ENCODE data around the gene NOTCH4. TPM values are rescaled to one million over a fixed set of nuclear protein-coding genes. Genes with fewer than 3 reads are reported as not detected.
"Not testable (repeated sequence)": the region's sequence is repeated elsewhere in the genome, so short reads cannot be mapped to it uniquely, and the experiment has no call there.

The NOTCH4 gene
- total RNA-seq, 4 donors from 2014 or later, result 2.6 to 24.3 (median 9.6) TPM

DNA sequence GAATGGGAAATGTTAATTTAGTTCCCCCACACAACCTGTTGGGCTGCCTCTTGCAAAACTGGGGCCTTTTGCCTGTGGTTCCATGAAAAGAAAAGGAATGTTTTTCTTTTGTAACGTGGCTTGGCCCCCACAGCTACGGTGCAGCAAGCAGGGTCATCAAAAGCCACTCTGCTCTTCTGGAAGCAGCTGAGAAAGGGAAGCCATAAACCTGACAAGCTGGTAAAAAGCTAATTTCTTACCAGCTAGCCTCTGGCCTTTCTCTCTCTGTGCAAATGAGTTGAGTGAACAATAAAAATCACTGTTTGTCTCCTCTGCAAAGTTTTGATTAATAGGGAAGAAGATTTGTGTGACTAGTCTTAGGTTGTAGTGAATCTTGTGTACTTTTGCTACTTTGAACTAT is 23.5 kb upstream of the NOTCH4 start:
- TF ChIP-seq POLR2AphosphoS5 (IDR thresholded peaks at IDR 0.05) (no peak), EP300 (IDR thresholded peaks at IDR 0.05; ENCODE audit: low read depth) (no peak), POLR2A (IDR thresholded peaks at IDR 0.05) (no peak)
- TF ChIP-seq, protein P1, sequence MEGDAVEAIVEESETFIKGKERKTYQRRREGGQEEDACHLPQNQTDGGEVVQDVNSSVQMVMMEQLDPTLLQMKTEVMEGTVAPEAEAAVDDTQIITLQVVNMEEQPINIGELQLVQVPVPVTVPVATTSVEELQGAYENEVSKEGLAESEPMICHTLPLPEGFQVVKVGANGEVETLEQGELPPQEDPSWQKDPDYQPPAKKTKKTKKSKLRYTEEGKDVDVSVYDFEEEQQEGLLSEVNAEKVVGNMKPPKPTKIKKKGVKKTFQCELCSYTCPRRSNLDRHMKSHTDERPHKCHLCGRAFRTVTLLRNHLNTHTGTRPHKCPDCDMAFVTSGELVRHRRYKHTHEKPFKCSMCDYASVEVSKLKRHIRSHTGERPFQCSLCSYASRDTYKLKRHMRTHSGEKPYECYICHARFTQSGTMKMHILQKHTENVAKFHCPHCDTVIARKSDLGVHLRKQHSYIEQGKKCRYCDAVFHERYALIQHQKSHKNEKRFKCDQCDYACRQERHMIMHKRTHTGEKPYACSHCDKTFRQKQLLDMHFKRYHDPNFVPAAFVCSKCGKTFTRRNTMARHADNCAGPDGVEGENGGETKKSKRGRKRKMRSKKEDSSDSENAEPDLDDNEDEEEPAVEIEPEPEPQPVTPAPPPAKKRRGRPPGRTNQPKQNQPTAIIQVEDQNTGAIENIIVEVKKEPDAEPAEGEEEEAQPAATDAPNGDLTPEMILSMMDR (IDR thresholded peaks at IDR 0.05), result no peak
- Histone ChIP-seq H3K4me3 (no peak overlapping the region), H3K9me3 (no peaks in the 10 kb centered on the region), H3K36me3 (no peaks in the 10 kb centered on the region), H3K27me3 (no peaks in the 10 kb centered on the region), H3K27ac (no peak overlapping the region), H3K4me1 (peaks cover 0 to 8% (median 5%) of the 10 kb centered on the region in 4 donors)
- in situ Hi-C loops (cut with MboI; ENCODE audit: low pct_ligation_motif_present in 1 of 4, low pct_unique_long_range_greater_than_20kb in 1 of 4, low sequenced_read_pairs in 3 of 4), result loop anchor here (10.0 to 25.0 kb wide), 5 partner anchors 165 to 540 kb away; partner anchors contain the start of gene BTNL2 (in 2 of the 4)
- intact Hi-C loops (cut with DNase I; ENCODE audit: low total_unique reads), result no loop called here
- WGBS, 2 donors (ENCODE audit: low coverage in 1 of 2), result 0 to 11% methylated on average over 2 of the region's 2 CpGs
- no peak for DNase-seq

DNA sequence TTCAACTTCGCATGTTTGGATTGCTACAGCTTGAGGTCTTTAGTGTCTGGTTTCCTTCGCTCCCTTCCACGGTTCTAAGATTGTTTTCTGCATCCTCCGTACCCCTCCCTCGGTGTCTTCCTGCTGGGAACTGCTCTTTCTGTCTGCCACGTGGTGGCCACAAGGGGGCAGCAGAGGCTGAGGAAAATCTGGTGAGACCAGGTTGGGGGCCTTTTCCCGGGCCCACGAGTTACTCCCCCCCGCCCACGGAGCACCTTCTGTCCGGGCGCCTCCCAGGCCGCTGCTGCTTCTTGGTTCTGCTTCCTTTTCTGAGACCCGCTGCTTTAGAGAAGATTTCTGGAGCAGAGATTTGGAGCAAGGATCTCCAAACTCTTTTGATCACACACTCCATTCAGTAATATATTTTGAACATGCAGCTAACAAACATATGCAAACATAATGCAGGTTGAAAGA is 21.1 kb upstream of the NOTCH4 start:
- TF ChIP-seq POLR2AphosphoS5 (IDR thresholded peaks at IDR 0.05) (no peak), EP300 (IDR thresholded peaks at IDR 0.05; ENCODE audit: low read depth) (no peak), POLR2A (IDR thresholded peaks at IDR 0.05) (no peak)
- TF ChIP-seq, protein P1 (IDR thresholded peaks at IDR 0.05), result peak; percentile 87 to 93 (median 91)
- H3K27ac ChIP-seq, result peak overlapping the region; percentile 36 to 61 (median 56)
- intact Hi-C loops (cut with DNase I; ENCODE audit: low total_unique reads), result no loop called here
- peak overlapping the region in 1 of 4 donors; percentile 27 for H3K4me3 ChIP-seq
- in situ Hi-C loops (cut with MboI; ENCODE audit: low pct_ligation_motif_present in 1 of 4, low pct_unique_long_range_greater_than_20kb in 1 of 4, low sequenced_read_pairs in 3 of 4), result loop anchor here (10.0 to 25.0 kb wide), 5 partner anchors 167 to 542 kb away; partner anchors contain the start of gene BTNL2 (in 2 of the 4)
- H3K27me3 ChIP-seq, result no peaks in the 10 kb centered on the region
- WGBS, 2 donors (ENCODE audit: low coverage in 1 of 2), result 1% methylated on average over 11 to 14 of the region's 14 CpGs
- DNase-seq, result peak; percentile 81
- H3K4me1 ChIP-seq, result peaks cover 0 to 8% (median 5%) of the 10 kb centered on the region in 4 donors
- no peaks in the 10 kb centered on the region for H3K9me3 ChIP-seq
- H3K36me3 ChIP-seq, result no peaks in the 10 kb centered on the region

DNA sequence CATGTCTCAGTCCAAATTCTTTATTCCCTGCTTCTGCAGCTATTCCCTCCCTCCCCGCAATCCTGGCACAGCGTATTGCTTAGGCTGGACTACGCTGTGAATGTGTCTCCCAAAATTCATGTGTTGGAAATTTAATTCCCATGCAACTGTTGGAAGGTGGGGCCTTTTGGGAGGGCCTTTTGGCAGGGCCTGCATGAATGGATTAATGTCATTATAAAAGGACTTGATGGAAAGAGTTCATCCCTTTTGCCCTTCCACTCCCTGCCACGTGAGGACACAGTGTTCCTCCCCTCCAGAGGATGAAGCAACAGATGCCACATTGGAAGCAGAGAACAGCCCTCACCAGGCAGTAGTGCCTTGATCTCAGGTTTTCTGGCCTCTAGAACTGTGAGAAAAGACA is 20.4 kb upstream of the NOTCH4 start:
- H3K4me3 ChIP-seq, result no peak overlapping the region
- H3K4me1 ChIP-seq, result peaks cover 0 to 8% (median 5%) of the 10 kb centered on the region in 4 donors
- 20 to 79% methylated on average over 1 to 4 of the region's 4 CpGs for WGBS, 2 donors (ENCODE audit: low coverage in 1 of 2)
- no peaks in the 10 kb centered on the region for H3K27me3 ChIP-seq
- H3K9me3 ChIP-seq, result no peaks in the 10 kb centered on the region
- peak; percentile 19 for DNase-seq
- in situ Hi-C loops (cut with MboI; ENCODE audit: low pct_ligation_motif_present in 1 of 4, low pct_unique_long_range_greater_than_20kb in 1 of 4, low sequenced_read_pairs in 3 of 4) (loop anchor here (10.0 to 25.0 kb wide), 5 partner anchors 168 to 543 kb away; partner anchors contain the start of gene BTNL2 (in 2 of the 4)), intact Hi-C loops (cut with DNase I; ENCODE audit: low total_unique reads) (no loop called here)
- H3K27ac ChIP-seq, result peak overlapping the region; percentile 36 to 61 (median 56)
- no peak for TF ChIP-seq EP300 (IDR thresholded peaks at IDR 0.05; ENCODE audit: low read depth)
- peak in 1 of 3 donors; percentile 17 for TF ChIP-seq POLR2AphosphoS5 (IDR thresholded peaks at IDR 0.05)
- no peaks in the 10 kb centered on the region for H3K36me3 ChIP-seq

DNA sequence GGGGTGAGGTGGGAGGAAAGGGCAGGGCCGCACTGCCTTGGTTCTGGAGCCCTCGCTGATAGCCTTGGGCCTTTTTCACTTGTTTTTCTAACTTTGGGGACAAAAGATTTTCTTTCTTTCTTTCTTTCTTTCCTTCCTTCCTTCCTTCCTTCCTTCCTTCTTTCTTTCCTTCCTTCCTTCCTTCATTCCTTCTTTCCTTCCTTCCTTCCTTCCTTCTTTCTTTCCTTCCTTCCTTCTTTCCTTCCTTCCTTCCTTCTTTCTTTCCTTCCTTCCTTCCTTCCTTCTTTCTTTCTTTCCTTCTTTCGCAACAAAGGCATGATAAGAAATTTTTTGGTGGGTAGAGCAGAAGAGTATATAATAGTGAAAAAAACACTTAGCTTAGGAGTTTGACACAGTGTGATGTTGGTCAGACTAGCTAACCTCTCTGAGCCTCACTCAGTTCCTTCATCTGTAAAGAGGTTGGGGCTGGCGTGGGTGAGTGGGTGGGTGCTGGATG is 18.5 kb upstream of the NOTCH4 start:
- H3K4me1 ChIP-seq; intact Hi-C loops (cut with DNase I; ENCODE audit: low total_unique reads); DNase-seq; H3K36me3 ChIP-seq; H3K9me3 ChIP-seq; H3K4me3 ChIP-seq; H3K27me3 ChIP-seq; H3K27ac ChIP-seq: not testable (repeated sequence)
- WGBS, 2 donors (ENCODE audit: low coverage in 1 of 2), result 63 to 66% methylated on average over 3 to 4 of the region's 4 CpGs
- in situ Hi-C loops (cut with MboI; ENCODE audit: low pct_ligation_motif_present in 1 of 4, low pct_unique_long_range_greater_than_20kb in 1 of 4, low sequenced_read_pairs in 3 of 4), result loop anchor here (10.0 to 25.0 kb wide), 5 partner anchors 170 to 545 kb away; partner anchors contain the start of gene BTNL2 (in 2 of the 4)

DNA sequence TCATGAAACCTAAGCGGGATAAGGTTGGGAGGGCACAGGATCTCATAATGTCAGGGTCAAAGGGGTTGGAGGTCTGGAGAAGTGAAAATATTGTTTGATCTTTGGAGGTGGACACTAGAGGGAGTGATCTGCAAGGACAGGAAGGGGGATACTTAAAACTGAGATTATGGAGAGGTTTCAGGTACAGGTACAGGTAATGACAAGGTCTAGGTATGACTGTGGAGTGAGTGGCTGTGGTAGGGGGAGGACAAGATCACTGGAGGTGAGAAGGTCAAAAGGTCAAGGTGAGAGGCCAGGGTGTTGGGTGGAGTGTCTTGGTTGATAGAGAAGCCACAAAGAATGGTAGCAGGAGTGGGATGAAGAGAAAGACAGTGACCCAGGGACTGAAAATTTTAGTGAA is 16.8 kb upstream of the NOTCH4 start:
- no peak overlapping the region for H3K27ac ChIP-seq
- 91 to 100% methylated on average over 1 of the region's 1 CpG for WGBS, 2 donors (ENCODE audit: low coverage in 1 of 2)
- TF ChIP-seq EP300 (IDR thresholded peaks at IDR 0.05; ENCODE audit: low read depth) (no peak), POLR2A (IDR thresholded peaks at IDR 0.05) (no peak), POLR2AphosphoS5 (IDR thresholded peaks at IDR 0.05) (no peak)
- TF ChIP-seq, protein P1 (IDR thresholded peaks at IDR 0.05), result no peak
- intact Hi-C loops (cut with DNase I; ENCODE audit: low total_unique reads) (no loop called here), in situ Hi-C loops (cut with MboI; ENCODE audit: low pct_ligation_motif_present in 1 of 4, low pct_unique_long_range_greater_than_20kb in 1 of 4, low sequenced_read_pairs in 3 of 4) (loop anchor here (10.0 to 25.0 kb wide), 5 partner anchors 172 to 547 kb away; partner anchors contain the start of gene BTNL2 (in 2 of the 4))
- DNase-seq, result no peak
- H3K9me3 ChIP-seq, result no peaks in the 10 kb centered on the region
- peaks cover 0 to 8% (median 5%) of the 10 kb centered on the region in 4 donors for H3K4me1 ChIP-seq
- no peaks in the 10 kb centered on the region for H3K27me3 ChIP-seq
- no peak overlapping the region for H3K4me3 ChIP-seq
- H3K36me3 ChIP-seq, result no peaks in the 10 kb centered on the region

All from transverse colon (tissue), 4 donors.